GM18498 (cell line): ENCODE data around the gene ZBTB39.
"Not testable (repeated sequence)": the region's sequence is repeated elsewhere in the genome, so short reads cannot be mapped to it uniquely, and the experiment has no call there.

ENCODE experiments used
- ATAC-seq: cut with Tn5 transposase; IDR thresholded peaks from one replicate; pipeline ENCODE4 v1.9.1; 2021; ENCODE audit warnings: mild to moderate bottlenecking, moderate library complexity; ENCODE audit not compliant: unreplicated experiment

The ZBTB39 gene, protein sequence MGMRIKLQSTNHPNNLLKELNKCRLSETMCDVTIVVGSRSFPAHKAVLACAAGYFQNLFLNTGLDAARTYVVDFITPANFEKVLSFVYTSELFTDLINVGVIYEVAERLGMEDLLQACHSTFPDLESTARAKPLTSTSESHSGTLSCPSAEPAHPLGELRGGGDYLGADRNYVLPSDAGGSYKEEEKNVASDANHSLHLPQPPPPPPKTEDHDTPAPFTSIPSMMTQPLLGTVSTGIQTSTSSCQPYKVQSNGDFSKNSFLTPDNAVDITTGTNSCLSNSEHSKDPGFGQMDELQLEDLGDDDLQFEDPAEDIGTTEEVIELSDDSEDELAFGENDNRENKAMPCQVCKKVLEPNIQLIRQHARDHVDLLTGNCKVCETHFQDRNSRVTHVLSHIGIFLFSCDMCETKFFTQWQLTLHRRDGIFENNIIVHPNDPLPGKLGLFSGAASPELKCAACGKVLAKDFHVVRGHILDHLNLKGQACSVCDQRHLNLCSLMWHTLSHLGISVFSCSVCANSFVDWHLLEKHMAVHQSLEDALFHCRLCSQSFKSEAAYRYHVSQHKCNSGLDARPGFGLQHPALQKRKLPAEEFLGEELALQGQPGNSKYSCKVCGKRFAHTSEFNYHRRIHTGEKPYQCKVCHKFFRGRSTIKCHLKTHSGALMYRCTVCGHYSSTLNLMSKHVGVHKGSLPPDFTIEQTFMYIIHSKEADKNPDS

DNA sequence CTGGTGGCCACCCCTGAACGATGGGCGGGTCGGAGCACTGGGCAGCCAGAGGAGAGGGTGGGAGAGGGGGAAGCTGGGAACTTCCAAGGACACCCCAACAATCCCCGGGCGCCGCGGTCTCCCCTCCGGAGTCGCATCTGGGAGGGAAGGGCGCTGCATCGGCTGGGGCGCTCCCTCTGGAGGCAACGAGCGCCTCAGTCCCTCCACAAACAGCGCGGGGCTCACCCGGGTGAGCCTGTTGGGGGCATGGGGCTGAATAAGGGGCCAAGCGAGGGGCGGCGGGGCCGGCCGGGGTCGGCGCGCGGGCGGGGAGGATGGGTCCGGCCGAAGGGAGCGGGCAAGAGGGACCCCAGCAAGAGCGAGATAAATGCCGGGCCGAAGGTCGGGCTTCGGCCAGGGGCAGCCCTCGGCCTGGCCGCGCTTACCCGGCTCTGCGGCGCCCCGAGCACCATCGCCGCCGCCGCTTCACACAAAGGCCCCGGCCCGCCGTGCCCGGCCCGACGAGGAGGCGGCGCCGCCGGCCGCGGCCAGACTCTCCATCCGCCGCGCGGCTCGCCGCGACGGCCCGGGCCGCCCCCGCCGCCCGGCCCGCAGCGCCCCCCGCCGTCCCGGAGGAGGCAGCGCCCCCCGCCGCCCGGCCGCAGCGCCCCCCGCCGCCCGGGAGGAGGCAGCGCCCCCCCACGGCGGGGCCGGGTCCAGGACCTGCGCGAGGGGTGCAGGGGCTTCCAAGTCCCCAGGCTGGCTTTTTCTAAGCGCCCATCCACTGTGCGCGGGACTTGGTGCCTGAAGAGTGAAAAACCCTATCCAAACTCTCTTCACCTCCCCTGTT is at the start of gene ZBTB39:
TSS of gene ZBTB39 (minus strand) at position 567 of the 829 bp plus-strand sequence. CDS start 1,629 bp downstream, outside the sequence.
- ATAC-seq: peak; percentile 81

DNA sequence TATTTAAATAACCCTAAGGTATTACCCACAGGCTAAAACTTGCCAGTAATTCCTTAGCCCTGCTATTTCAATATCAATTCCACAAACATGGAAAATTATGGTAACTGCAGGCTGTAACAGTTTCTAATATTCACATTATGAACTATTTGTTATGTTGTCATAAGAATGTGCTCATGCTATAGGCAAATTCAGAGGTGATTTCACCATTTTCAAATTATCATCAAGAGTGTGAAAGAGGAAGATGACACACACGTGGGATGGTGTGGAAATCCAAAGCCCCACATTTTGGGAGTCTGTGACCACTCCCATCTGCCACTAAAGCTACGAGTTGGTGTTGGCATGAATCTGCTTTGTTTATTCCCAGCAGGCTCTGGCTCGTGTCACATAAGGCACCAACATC is 49.5 kb upstream of the ZBTB39 start:
- ATAC-seq: no peak

DNA sequence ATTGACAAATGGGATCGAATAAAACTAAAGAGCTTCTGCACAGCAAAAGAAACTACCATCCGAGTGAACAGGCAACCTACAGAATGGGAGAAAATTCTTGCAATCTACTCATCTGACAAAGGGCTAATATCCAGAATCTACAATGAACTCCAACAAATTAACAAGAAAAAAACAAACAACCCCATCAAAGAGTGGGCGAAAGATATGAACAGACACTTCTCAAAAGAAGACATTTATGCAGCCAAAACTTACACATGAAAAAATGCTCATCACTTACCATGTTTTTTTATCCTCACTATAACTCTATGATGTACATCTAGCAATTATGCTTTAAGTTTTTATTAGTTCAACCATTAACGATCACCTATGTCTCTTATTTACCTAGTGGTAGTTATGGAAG is 47.6 kb upstream of the ZBTB39 start:
- not testable (repeated sequence) for ATAC-seq

DNA sequence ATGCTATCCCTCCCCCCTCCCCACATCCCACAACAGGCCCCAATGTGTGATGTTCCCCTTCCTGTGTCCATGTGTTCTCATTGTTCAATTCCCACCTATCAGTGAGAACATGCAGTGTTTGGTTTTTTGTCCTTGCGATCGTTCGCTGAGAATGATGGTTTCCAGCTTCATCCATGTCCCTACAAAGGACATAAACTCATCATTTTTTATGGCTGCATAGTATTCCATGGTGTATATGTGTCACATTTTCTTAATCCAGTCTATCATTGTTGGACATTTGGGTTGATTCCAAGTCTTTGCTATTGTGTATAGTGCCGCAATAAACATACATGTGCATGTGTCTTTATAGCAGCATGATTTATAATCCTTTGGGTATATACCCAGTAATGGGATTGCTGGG is 46.8 kb upstream of the ZBTB39 start:
- ATAC-seq: not testable (repeated sequence)

DNA sequence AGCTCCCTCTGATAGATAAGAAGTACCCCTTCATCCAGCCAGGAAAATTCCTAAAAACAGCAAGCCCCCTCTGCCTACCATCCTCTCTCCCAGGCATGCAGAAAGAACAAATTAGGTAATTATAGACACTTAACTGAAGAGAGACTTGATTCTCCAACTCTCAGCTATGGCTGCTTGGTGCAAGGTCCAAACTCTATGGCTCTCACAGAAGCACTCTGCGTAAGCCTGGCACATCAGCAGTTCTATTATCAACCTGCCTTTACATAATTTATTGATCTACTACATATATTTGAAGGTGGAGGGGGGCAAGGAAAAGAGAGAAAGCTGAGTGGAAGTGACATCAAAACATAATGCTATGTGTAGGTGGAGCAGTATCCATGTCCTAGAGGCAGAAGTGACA is 44.7 kb upstream of the ZBTB39 start:
- no peak for ATAC-seq

DNA sequence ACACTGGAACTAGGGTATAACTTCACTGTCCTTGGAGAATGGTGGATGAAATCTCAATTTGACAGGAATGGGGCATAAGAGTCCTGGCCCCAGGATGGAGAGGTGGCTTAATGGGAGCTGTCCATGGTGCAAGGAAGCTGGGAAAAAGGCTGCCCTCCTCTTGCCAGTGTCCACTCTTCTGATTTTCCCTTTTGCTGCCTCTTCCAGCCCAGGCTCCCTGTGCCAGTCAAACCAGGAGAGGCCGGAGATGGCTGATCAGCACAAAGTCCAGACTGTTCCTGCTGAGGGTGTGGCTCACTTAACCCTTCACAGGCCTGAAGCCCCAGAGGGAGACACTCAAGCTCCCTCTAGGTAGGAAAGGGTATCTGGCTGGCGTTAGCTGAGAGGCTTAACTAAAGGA is 43.5 kb upstream of the ZBTB39 start, which contains the start of gene MYO1A:
TSS of gene MYO1A (minus strand) at position 240 of the 400 bp plus-strand sequence. CDS start 1,806 bp downstream, outside the sequence.
- no peak for ATAC-seq

DNA sequence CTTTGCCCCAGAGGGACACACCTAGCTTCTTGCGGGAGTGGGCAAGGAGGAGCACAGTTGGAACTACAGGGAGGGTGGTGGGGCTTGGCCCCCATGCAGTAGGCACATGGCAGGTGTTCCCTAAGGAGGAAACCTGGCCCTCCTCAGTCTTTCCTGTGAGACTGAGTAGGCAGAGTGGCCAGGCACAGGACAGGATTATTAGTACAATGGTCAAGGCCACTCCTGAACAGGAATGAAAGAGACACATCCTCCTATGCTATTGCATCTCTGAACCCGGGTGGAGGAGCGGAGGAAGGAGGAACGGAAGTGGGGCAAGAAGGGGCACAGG is 42.7 kb upstream of the ZBTB39 start:
- no peak for ATAC-seq

DNA sequence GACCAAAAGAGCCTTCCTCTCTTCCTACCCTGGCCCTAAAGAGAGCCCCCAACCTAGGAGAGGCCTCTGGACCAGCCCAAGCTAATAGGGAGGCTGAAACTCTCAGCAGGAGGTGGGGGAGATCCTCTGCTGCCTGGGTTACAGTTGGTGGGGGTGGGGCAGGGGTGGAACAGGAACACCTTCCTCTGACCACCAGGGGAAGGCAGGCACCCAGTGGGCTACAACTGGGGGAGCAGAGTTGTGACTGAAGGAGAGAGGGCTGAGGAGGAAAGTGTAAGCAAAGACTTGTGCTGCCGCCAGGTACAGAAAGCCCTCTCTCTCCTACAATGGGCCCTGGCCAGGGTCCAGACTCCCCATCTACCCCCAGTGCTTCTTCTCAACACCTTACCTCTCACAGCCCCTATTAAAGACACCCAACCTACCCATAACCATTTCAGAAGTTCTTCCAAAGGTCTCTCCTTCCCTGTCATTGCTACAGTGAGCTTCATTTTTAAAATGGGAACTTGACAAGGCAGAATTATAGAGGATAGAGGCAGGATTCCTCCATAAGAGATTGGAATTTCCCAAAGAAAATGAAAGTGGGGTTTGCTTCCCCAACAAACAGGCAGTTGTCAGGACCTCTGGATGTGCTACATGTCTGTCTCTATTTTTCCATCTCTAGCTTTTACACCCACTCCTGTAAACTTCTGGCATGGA is 42.2 kb upstream of the ZBTB39 start:
- ATAC-seq: no peak

DNA sequence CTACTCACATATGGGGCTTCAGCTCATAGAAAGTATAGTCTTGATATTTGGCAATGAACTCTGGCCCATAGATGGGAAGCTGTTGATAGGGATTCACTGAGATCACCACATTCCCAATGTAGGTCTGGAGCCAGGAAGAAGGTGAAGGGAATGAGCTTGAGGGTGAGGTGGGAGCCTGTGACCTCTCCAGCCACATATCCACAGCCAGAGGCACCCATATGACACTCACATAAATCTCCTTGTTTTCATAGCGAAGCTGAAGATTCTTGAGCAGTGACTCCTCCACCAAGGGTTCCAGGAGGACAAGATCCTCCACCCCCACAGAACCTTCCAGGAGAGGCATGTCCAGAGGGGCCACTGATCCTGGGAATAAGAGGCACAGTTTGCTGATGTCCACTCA is 41.6 kb upstream of the ZBTB39 start:
- no peak for ATAC-seq

DNA sequence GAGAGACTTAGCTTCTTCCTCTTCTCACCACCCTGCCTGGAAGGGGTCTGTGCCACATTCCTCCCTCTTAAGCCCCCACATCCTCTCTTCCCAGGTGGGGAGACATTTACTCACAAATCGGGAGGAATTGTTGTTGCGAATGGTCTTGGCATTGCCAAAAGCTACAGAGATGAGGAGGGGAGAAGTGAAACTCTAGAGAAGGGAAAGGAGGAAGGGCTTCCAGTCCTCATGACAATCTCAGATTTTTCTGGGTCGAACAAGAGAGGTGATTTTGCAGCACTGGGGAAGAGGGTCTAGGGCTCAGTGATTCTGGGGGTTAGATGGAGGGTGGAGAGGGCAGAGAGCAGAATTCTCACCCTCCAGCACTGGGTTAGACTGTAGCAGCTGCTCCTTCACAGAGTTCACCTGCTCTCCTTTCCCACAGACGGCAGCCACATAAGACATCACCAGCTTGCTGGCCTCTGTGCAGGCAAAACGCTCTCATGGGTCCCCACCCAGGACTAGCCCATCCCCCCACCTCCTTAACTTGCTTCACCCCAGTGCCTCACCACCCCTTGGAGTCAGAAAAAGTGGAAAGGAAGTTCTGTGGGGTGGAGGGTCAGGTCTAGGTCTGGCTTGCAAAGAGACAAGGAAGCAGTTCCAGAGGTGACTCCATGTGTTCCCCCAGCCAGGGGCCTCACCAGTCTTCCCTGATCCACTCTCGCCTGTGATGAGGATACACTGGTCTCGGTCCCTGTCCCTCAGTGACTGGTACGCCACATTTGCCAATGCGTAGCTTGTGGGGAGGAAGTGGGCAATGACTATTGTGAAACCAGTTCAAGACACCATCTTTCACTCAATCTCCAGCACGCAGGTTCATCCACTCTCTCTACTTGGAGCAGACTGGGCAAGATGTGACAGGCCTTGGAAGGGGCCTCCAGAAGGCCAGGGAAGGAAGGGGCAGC is 40.9 kb upstream of the ZBTB39 start:
- peak; percentile 67 for ATAC-seq

DNA sequence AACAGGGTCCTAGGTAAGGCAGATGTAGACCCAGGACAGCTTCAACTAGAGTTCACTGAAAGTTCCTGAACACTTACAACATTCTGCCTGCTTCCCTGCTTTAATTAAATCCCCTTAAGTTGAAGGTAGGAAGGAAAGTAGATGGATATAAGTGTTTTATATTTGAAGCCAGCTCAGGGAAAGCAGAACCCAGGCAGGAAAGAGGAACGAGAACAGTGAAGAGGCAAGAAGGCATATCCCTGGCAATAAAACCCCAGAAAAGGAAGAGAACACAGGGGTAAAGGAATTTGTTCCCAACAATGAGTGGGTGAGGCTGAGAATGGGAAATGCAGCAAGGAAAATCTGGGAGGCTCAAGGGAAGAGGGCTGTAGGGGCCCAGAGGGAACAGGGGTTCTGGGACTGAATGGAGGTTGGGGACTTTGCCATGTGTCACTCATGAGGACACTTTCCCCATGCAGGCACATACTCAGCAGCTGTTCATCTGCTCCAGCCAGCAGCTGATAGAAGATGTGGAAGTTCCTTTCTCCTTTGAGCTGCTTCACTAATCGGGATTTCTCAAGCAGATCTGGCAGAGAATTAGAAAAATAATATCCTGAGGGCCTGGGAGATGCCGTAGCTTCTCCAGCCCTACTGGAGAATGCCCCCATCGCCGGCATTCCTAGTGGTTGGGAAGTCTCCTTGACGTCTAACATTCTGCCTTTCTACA is 39.9 kb upstream of the ZBTB39 start:
- no peak for ATAC-seq

DNA sequence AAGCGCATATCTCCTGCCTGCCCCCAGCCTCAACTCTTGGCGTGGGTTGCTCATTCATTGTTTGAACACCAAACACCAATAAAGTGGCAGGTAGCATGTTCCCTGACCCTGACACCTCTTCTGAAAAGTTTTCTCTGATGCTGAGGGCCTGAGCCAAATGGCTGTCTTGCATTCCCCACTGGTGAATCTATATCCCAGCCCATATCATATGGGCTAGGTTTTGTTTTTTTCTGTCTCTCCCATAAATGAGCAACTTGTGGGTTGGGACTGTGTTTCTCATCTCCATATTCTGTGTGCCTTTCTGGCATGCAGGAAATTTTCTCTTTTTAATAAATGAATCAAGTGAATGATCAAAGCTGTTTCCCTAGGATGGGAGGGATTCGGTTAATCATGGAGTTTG is 38.5 kb upstream of the ZBTB39 start:
- ATAC-seq: no peak

DNA sequence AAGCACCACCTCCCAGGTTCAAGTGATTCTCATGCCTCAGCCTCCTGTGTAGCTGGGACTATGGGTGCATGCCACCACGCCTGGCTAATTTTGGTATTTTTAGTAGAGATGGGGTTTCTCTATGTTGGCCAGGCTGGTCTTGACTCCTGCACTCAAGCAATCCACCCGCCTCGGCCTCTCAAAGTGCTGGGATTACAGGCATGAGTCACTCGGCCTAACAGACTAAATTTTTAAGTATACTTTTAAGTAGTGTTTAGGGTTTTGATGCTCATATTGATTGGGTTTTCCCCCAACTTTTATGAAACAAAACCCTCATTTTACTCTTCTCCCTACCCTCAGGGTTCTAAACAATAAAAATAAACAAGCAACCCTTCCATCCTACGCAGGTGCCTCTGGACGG is 38.1 kb upstream of the ZBTB39 start:
- ATAC-seq: no peak

DNA sequence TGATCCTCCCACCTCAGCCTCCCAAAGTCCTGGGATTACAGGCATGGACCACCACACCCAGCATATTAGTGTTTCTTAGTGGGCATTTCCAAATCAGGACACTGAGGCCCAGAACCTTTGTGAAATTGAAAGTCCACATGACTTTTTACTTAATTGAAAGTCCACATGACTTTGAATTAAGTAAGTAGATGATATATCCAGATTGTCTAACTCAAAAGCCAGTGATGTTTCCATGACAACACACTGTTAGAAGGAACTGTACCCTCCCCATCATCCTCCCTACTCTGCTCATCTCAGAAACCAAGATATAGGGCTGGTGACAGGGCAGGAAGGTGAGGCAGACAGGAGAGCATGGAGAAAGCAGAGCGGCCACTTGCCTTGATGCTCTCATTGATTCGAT is 36.3 kb upstream of the ZBTB39 start:
- no peak for ATAC-seq

DNA sequence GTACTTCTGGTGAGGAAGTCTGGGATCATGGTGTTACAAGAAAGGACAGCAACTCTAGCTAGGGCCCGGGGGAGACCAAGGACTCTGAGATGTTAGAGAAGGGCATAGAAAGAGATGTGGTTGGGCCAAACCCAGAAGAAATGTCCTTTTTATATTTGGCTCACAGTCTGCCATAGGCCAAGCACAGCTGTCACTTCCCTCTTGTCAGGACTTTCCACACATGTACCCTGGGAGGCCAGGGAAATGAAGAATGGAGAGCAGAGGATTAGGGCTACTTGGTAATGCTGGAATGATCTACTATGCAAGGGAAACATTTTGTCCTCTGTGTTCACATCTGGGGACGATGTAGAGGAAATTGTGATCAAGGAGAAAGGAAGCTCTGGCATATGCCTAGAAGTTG is 34.4 kb upstream of the ZBTB39 start:
- ATAC-seq: no peak

DNA sequence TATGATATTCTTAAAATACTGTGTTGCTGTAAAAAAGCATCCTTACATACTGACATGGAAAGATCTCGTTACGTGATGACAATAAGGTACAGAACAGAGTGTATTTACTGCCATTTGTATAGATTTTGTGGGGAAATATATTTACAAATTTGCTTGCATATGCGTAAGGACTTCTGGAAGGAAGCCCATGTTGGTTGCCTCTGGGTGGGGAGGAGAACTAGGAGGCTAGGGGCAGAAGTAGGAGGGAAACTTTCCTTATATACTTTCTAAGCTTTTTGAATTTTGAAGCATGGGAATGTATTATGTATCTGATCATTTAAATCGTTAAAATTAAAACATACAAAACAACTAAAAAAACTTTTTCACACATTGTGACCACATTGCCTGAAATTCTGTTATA is 33.9 kb upstream of the ZBTB39 start:
- ATAC-seq: no peak

DNA sequence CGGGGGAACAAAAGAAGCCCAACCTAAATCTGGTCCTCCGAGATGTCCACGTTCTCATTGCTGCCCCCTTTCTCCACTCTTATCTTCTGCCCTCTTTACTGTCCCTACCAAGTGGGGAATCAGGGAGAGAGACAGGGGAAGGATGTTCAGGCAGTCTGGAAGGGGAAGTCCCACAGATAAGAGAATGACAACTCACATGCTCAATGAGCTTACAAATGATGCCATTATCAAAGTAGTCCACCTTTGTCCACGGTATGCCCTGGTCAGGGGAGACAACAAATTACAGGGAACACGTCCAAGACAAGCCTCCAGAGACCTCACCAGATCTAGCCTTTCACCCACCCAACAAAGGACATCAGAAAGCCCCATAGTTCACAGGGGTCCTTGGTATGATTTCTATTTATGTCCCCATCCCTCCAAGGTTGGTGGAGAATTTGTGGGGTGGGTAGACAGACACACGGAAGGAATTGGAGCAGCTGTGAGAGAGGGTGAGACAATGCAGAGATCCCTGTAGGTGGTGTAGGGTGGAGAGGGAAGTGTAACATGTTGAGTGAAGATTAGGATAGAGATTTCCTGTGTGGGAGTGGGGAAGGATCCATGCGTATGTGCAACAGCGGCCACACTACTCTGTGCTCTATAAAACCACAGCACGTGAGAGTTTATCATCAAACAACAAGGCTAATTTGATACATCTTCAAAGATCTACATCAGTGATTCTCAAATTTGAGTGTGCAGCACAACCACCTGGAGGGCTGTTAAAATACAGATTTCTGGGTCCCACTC is 32.9 kb upstream of the ZBTB39 start:
- no peak for ATAC-seq

DNA sequence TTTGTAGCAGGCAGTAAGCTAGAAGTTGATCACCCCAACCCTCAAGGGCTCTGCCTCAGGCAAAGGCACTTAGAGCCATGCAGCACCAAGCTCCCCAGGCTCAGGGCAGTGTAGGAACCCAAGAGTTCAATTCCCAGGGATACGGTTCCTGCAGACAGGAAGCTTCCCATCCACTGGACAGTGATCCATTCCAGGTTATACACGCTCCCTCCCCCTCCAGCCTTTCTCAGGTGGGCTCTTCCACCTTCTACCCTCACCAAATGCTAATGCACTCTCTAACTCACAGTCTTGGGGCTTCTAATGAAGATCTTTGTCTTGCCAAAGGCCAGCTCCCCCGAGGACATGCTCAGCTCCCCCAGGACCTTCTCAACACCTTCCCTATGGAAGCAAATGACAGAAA is 30.9 kb upstream of the ZBTB39 start:
- ATAC-seq: no peak
